HG02678 (cell line): ENCODE data around the gene LRBA.

ENCODE experiments used
- ATAC-seq: cut with Tn5 transposase; IDR thresholded peaks from one replicate; pipeline ENCODE4 v1.9.1; 2021; ENCODE audit warnings: mild to moderate bottlenecking, moderate library complexity; ENCODE audit not compliant: unreplicated experiment

LRBA gene

GRCh38 chr4:150255610-150256224 lies 759.4 kb downstream of the LRBA start:
- ATAC-seq: no peak

- no peak for ATAC-seq
Observed at GRCh38 chr4:150253965-150254630, 761.0 kb downstream of the LRBA start.

- no peak for ATAC-seq
Observed at GRCh38 chr4:150253416-150253815, 761.7 kb downstream of the LRBA start.

- ATAC-seq: no peak
Observed at GRCh38 chr4:150252741-150253140, 762.3 kb downstream of the LRBA start.

GRCh38 chr4:150252306-150252705 lies 762.8 kb downstream of the LRBA start:
- ATAC-seq: no peak

GRCh38 chr4:150251752-150252190 lies 763.3 kb downstream of the LRBA start:
- no peak for ATAC-seq

GRCh38 chr4:150250998-150251651 lies 764.0 kb downstream of the LRBA start:
- ATAC-seq: no peak

GRCh38 chr4:150250293-150250997 lies 764.6 kb downstream of the LRBA start:
- no peak for ATAC-seq

- no peak for ATAC-seq
Observed at GRCh38 chr4:150248181-150248580, 766.9 kb downstream of the LRBA start.

- no peak for ATAC-seq
Observed at GRCh38 chr4:150247184-150247583, 767.9 kb downstream of the LRBA start.

- no peak for ATAC-seq
Observed at GRCh38 chr4:150244600-150244999, 770.5 kb downstream of the LRBA start.

- no peak for ATAC-seq
Observed at GRCh38 chr4:150243932-150244331, 771.2 kb downstream of the LRBA start.

- no peak for ATAC-seq
Observed at GRCh38 chr4:150242820-150243458, 772.1 kb downstream of the LRBA start.

- no peak for ATAC-seq
Observed at GRCh38 chr4:150240011-150240410, 775.1 kb downstream of the LRBA start.

- no peak for ATAC-seq
Observed at GRCh38 chr4:150238591-150238990, 776.5 kb downstream of the LRBA start.

- ATAC-seq: no peak
Observed at GRCh38 chr4:150237110-150237872, 777.8 kb downstream of the LRBA start.

GRCh38 chr4:150236626-150237025 lies 778.5 kb downstream of the LRBA start:
- ATAC-seq: no peak

- ATAC-seq: no peak
Observed at GRCh38 chr4:150235808-150236271, 779.2 kb downstream of the LRBA start.

GRCh38 chr4:150235317-150235716 lies 779.8 kb downstream of the LRBA start:
- ATAC-seq: no peak

GRCh38 chr4:150234246-150234645 lies 780.8 kb downstream of the LRBA start:
- ATAC-seq: no peak
